Embryonic facial prominence (tissue), 1 donor: ENCODE measurements around the gene IVL.

ENCODE experiments used
- DNase-seq: peaks from one replicate; pipeline ENCODE4 v3.0.0-alpha.2; 2016; ENCODE audit errors: extremely low spot score

Gene IVL

GRCh38 chr1:152951711-152952110, 43.4 kb downstream of the IVL start:
- no peak for DNase-seq

- DNase-seq: no peak
Measured at GRCh38 chr1:152953761-152954160, 45.4 kb downstream of the IVL start.

GRCh38 chr1:152954436-152954835, 46.1 kb downstream of the IVL start:
- DNase-seq: no peak

GRCh38 chr1:152957561-152957960, 49.2 kb downstream of the IVL start:
- DNase-seq: no peak

GRCh38 chr1:152959273-152959672, 50.9 kb downstream of the IVL start:
- DNase-seq: no peak

GRCh38 chr1:152959801-152960451, 51.6 kb downstream of the IVL start:
- no peak for DNase-seq

GRCh38 chr1:152960452-152961044, 52.2 kb downstream of the IVL start:
- DNase-seq: no peak
